Loucy (cell line): ENCODE measurements around the gene GRM3.

Source experiments
- EZH2phosphoT487 ChIP-seq: fragments of 200-600 bp; IDR thresholded peaks from 2 replicates; pipeline ENCODE4 v1.6.1; 2018; ENCODE audit warnings: antibody characterized with exemption, mild to moderate bottlenecking, moderate library complexity, borderline replicate concordance
- TF ChIP-seq, protein P1 (sequence below): fragments of 200-600 bp; sonication (generic); conservative IDR thresholded peaks from 2 replicates; pipeline ENCODE4 v1.5.1; 2014; ENCODE audit warnings: mild to moderate bottlenecking, antibody characterized with exemption, low read length

DNA sequence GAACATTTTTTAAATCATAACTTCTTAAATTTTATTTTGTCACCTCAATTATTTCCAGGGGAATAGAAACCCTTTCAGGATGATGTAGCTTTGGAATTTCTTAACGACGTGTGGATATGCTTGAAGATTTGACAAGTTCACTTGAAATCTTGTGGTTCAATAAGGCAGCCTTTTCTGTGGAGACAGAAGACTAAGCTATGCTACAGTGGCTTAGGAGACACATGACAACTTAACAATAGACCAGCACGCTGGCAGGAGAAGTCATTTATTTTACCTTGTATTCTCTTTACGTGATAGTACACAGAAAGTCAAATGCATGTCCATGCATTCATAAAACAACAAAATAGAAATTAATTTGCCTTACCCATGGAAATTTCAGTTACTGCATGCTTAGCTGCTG is 181.6 kb downstream of the GRM3 start:
- TF ChIP-seq, protein P1, sequence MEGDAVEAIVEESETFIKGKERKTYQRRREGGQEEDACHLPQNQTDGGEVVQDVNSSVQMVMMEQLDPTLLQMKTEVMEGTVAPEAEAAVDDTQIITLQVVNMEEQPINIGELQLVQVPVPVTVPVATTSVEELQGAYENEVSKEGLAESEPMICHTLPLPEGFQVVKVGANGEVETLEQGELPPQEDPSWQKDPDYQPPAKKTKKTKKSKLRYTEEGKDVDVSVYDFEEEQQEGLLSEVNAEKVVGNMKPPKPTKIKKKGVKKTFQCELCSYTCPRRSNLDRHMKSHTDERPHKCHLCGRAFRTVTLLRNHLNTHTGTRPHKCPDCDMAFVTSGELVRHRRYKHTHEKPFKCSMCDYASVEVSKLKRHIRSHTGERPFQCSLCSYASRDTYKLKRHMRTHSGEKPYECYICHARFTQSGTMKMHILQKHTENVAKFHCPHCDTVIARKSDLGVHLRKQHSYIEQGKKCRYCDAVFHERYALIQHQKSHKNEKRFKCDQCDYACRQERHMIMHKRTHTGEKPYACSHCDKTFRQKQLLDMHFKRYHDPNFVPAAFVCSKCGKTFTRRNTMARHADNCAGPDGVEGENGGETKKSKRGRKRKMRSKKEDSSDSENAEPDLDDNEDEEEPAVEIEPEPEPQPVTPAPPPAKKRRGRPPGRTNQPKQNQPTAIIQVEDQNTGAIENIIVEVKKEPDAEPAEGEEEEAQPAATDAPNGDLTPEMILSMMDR, result no peak
- TF ChIP-seq EZH2phosphoT487, result no peak
